Adrenal gland (tissue), 12 donors: Measurements from ENCODE around the gene BRINP1. TPM values are rescaled to one million over a fixed set of nuclear protein-coding genes. Genes with fewer than 3 reads are reported as not detected.

Source experiments
- DNase-seq, 7 donors: peaks; one replicate each; pipeline ENCODE4 v3.0.0-alpha.2; 2019 to 2020
- H3K27ac ChIP-seq, 5 donors: fragments of 200-600 bp; sonication (generic) in 4 of 5; 1 replicate in 3 of 5; 2 replicates in 2 of 5; pipeline versions ENCODE4 v1.5.1 to v1.8.0; 2016 to 2020; ENCODE audit warnings: mild to moderate bottlenecking in 1 of 5
- H3K27me3 ChIP-seq: fragments of 200-600 bp; 2 replicates; pipeline ENCODE4 v1.8.0; 2021
- H3K36me3 ChIP-seq, 2 donors: fragments of 200-600 bp; replicated peaks in 1 of 2; 1 replicate in 1 of 2; 2 replicates in 1 of 2; pipeline versions ENCODE4 v1.5.1 to v1.8.0; 2018 to 2022
- H3K4me1 ChIP-seq, 2 donors: fragments of 200-600 bp; replicated peaks in 1 of 2; 1 replicate in 1 of 2; 2 replicates in 1 of 2; pipeline versions ENCODE4 v1.5.1 to v1.8.0; 2018 to 2021
- H3K4me3 ChIP-seq, 4 donors: fragments of 200-600 bp; sonication (generic) in 3 of 4; one replicate each; pipeline ENCODE4 v1.5.1; 2016 to 2018
- H3K9me3 ChIP-seq, 3 donors: fragments of 200-600 bp; sonication (generic) in 1 of 3; replicated peaks in 1 of 3; 1 replicate in 2 of 3; 2 replicates in 1 of 3; pipeline versions ENCODE4 v1.5.1 to v1.8.0; 2016 to 2021
- CTCF ChIP-seq, 6 experiments: fragments of 450-650 bp in 4 of 6; fragments of 200-600 bp in 2 of 6; sonication (generic) in 1 of 6; IDR thresholded peaks; 1 replicate in 5 of 6; 2 replicates in 1 of 6; pipeline versions ENCODE4 v1.5.1 to v1.8.0; 2016 to 2021; ENCODE audit warnings: antibody characterized with exemption in 6 of 6, mild to moderate bottlenecking in 2 of 6, moderate library complexity in 1 of 6
- POLR2A ChIP-seq, 2 donors: fragments of 450-650 bp; IDR thresholded peaks; one replicate each; pipeline ENCODE4 v1.6.1; 2017; ENCODE audit warnings: antibody characterized with exemption in 2 of 2, mild to moderate bottlenecking in 2 of 2, moderate library complexity in 1 of 2
- WGBS, 4 donors: extraction: QIAGEN DNeasy Blood & Tissue Kit in 2 of 4; methylation state at CpG; one replicate each; pipeline versions ENCODE4 v1.1.5 to v1.1.7; 2013 to 2017; 5-methylcytosine and 5-hydroxymethylcytosine counted together
- intact Hi-C, 2 donors: fragments of 100-400 bp; cut with DNase I; formaldehyde crosslinking; loops; one replicate each; pipeline versions ENCODE4 v1.14.1 to v1.15.0; 2022 to 2023
- polyA plus RNA-seq, 3 donors: library from polyadenylated mRNA; stranded (reverse); fragments of 200-250 nt in 2 of 3; fragments of 350-450 nt in 1 of 3; fragmentation: Illumina TruSeq in 1 of 3; extraction: RNeasy Lipid Tissue Mini Kit (QIAGEN cat#74804) in 1 of 3; gene quantifications; one replicate each; pipeline ENCODE4 v1.2.3, GENCODE V29; 2013 to 2014
- total RNA-seq, 9 donors: library from RNA; depleted of rRNA in 4 of 9; stranded (reverse); fragments of >200 nt in 4 of 9; fragments of 120-200 nt in 1 of 9; fragmentation: NEBNext Ultra II Directional in 1 of 9; extraction: Animal tissue kit (Norgen Biotek cat#: 25700) in 1 of 9; gene quantifications; one replicate each; pipeline versions ENCODE4 v1.1.0 to v1.2.4, GENCODE V29; 2013 to 2023
- donor health status: healthy with polysubstance abuse.
- donor health status: Bipolar disorder and iron deficiency.
- donor health status: DM: yes; HTN: yes; CAD: no.
- donor health status: DM: no; HTN: no; CAD: no.
- donor health status: DM: no; HTN: no; CAD: no.
- donor health status: DM: yes; HTN: yes; CAD: no.

Gene BRINP1
- total and polyA plus RNA-seq, 12 donors, result 0.07 to 6.4 (median 1.2) TPM; not detected in 1

- Histone ChIP-seq H3K27ac (no peak overlapping the region), H3K27me3 (no peaks in the 10 kb centered on the region), H3K4me3 (no peak overlapping the region), H3K9me3 (no peaks in the 10 kb centered on the region), H3K4me1 (no peaks in the 10 kb centered on the region), H3K36me3 (no peaks in the 10 kb centered on the region)
- intact Hi-C loops, result no loop called here
- WGBS, 4 donors, result 59 to 69% (median 64%) methylated on average over 1 of the region's 1 CpG
- no peak for DNase-seq
- TF ChIP-seq CTCF (IDR thresholded peaks at IDR 0.05), result no peak
- no peak for TF ChIP-seq POLR2A (IDR thresholded peaks at IDR 0.05)
Observed at GRCh38 chr9:119234636-119235035, 134.6 kb downstream of the BRINP1 start.

GRCh38 chr9:119227422-119227821, 141.8 kb downstream of the BRINP1 start:
- TF ChIP-seq POLR2A (IDR thresholded peaks at IDR 0.05) (no peak), CTCF (IDR thresholded peaks at IDR 0.05) (no peak)
- H3K27me3 ChIP-seq, result no peaks in the 10 kb centered on the region
- 60 to 68% (median 64%) methylated on average over 3 of the region's 3 CpGs for WGBS, 4 donors

GRCh38 chr9:119224431-119224830, 144.8 kb downstream of the BRINP1 start:
- Histone ChIP-seq H3K4me1 (no peaks in the 10 kb centered on the region), H3K27me3 (no peaks in the 10 kb centered on the region), H3K4me3 (no peak overlapping the region), H3K36me3 (no peaks in the 10 kb centered on the region), H3K9me3 (no peaks in the 10 kb centered on the region), H3K27ac (no peak overlapping the region)
- 40 to 69% (median 57%) methylated on average over 2 of the region's 2 CpGs for WGBS, 4 donors
- DNase-seq, result no peak
- intact Hi-C loops, result no loop called here
- TF ChIP-seq CTCF (IDR thresholded peaks at IDR 0.05) (no peak), POLR2A (IDR thresholded peaks at IDR 0.05) (no peak)

More at GRCh38 chr9:119227422-119227821, 141.8 kb downstream of the BRINP1 start:
- no peaks in the 10 kb centered on the region for H3K9me3 ChIP-seq
- no peak overlapping the region for H3K4me3 ChIP-seq
- peak in 1 of 7 donors; percentile 62 for DNase-seq
- H3K27ac ChIP-seq, result no peak overlapping the region
- intact Hi-C loops, result no loop called here
- no peaks in the 10 kb centered on the region for H3K36me3 ChIP-seq
- H3K4me1 ChIP-seq, result no peaks in the 10 kb centered on the region

- Histone ChIP-seq H3K36me3 (no peaks in the 10 kb centered on the region), H3K9me3 (no peaks in the 10 kb centered on the region), H3K4me1 (no peaks in the 10 kb centered on the region), H3K27ac (no peak overlapping the region), H3K27me3 (no peaks in the 10 kb centered on the region), H3K4me3 (no peak overlapping the region)
- intact Hi-C loops, result no loop called here
- no peak for TF ChIP-seq CTCF (IDR thresholded peaks at IDR 0.05)
- no peak for TF ChIP-seq POLR2A (IDR thresholded peaks at IDR 0.05)
- no peak for DNase-seq
- 34 to 54% (median 50%) methylated on average over 4 of the region's 4 CpGs for WGBS, 4 donors
Observed at GRCh38 chr9:119221276-119221675, 148.0 kb downstream of the BRINP1 start.
